Activated naive CD4-positive, alpha-beta T cell treated with anti-CD3 and anti-CD28 coated beads, Interleukin-2, amount 50 U/mL, for 72 hours (primary cell): ENCODE data around the gene LRRC3C. TPM values are rescaled to one million over a fixed set of nuclear protein-coding genes. Genes with fewer than 3 reads are reported as not detected.
"Not testable (repeated sequence)": the region's sequence is repeated elsewhere in the genome, so short reads cannot be mapped to it uniquely, and the experiment has no call there.

Experiments used
- ATAC-seq, 2 donors: fragments of 150-1000 bp; cut with Tn5 transposase; 2 replicates each; pipeline ENCODE4 v1.10.0; 2021; ENCODE audit warnings: mild to moderate bottlenecking in 2 of 2, moderate library complexity in 2 of 2
- DNase-seq, 2 donors: peaks; one replicate each; pipeline ENCODE4 v3.0.0; 2021 to 2022; ENCODE audit warnings: low spot score in 2 of 2
- H3K27ac Mint-ChIP-seq, 2 donors: one replicate each; pipeline ENCODE4 v1.8.0; 2022; ENCODE audit warnings: mild to moderate bottlenecking in 2 of 2, mixed read lengths in 2 of 2
- H3K36me3 Mint-ChIP-seq, 2 donors: one replicate each; pipeline ENCODE4 v1.8.0; 2022; ENCODE audit warnings: mixed read lengths in 2 of 2
- H3K9me3 Mint-ChIP-seq, 2 donors: one replicate each; pipeline ENCODE4 v1.8.0; 2022; ENCODE audit warnings: mixed read lengths in 2 of 2
- total RNA-seq, 2 donors: library from RNA; stranded (reverse); gene quantifications; one replicate each; pipeline ENCODE4 v1.2.3, GENCODE V29; 2022

The LRRC3C gene
- total RNA-seq, 2 donors from 2014 or later = not detected

- no peak for ATAC-seq
- Mint-ChIP-seq H3K9me3 (no peaks in the 10 kb centered on the region), H3K36me3 (no peaks in the 10 kb centered on the region), H3K27ac (no peak overlapping the region)
- no peak for DNase-seq
These were observed 6.8 kb downstream of the LRRC3C start for GRCh38 chr17:39934324-39934723.

- Mint-ChIP-seq H3K36me3 (no peaks in the 10 kb centered on the region), H3K9me3 (no peaks in the 10 kb centered on the region), H3K27ac (no peak overlapping the region)
- no peak for ATAC-seq
- DNase-seq = no peak
These were observed 8.4 kb downstream of the LRRC3C start for GRCh38 chr17:39935909-39936308.

GRCh38 chr17:39937447-39937846 is 9.9 kb downstream of the LRRC3C start:
- DNase-seq (no peak), ATAC-seq (no peak)
- H3K36me3 Mint-ChIP-seq = no peaks in the 10 kb centered on the region
- H3K27ac Mint-ChIP-seq = no peak overlapping the region
- no peaks in the 10 kb centered on the region for H3K9me3 Mint-ChIP-seq

- no peaks in the 10 kb centered on the region for H3K36me3 Mint-ChIP-seq
- DNase-seq (no peak), ATAC-seq (no peak)
- H3K9me3 Mint-ChIP-seq = no peaks in the 10 kb centered on the region
- no peak overlapping the region for H3K27ac Mint-ChIP-seq
These were observed 10.8 kb downstream of the LRRC3C start for GRCh38 chr17:39938140-39938869.

GRCh38 chr17:39939106-39939505 is 11.6 kb downstream of the LRRC3C start:
- ATAC-seq = no peak
- H3K36me3 Mint-ChIP-seq = no peaks in the 10 kb centered on the region
- H3K27ac Mint-ChIP-seq = peak overlapping the region in 1 of 2 donors; percentile 76
- DNase-seq = no peak
- H3K9me3 Mint-ChIP-seq = no peaks in the 10 kb centered on the region

- ATAC-seq = peak; percentile 96 to 100
- DNase-seq = peak in 1 of 2 donors; percentile 31
- Mint-ChIP-seq H3K9me3 (no peaks in the 10 kb centered on the region), H3K36me3 (no peaks in the 10 kb centered on the region), H3K27ac (peak overlapping the region; percentile 60 to 76)
These were observed 12.3 kb downstream of the LRRC3C start for GRCh38 chr17:39939588-39940419.

GRCh38 chr17:39943702-39944392 is 16.3 kb downstream of the LRRC3C start:
- DNase-seq = no peak
- no peak for ATAC-seq
- Mint-ChIP-seq H3K27ac (no peak overlapping the region), H3K9me3 (no peaks in the 10 kb centered on the region), H3K36me3 (no peaks in the 10 kb centered on the region)

- Mint-ChIP-seq H3K36me3 (no peaks in the 10 kb centered on the region), H3K27ac (no peak overlapping the region), H3K9me3 (no peaks in the 10 kb centered on the region)
- ATAC-seq (no peak), DNase-seq (no peak)
These were observed 16.8 kb downstream of the LRRC3C start for GRCh38 chr17:39944393-39944711.

- ATAC-seq = no peak
- Mint-ChIP-seq H3K36me3 (no peaks in the 10 kb centered on the region), H3K27ac (peak overlapping the region in 1 of 2 donors; percentile 31), H3K9me3 (no peaks in the 10 kb centered on the region)
- DNase-seq = no peak
These were observed 19.2 kb downstream of the LRRC3C start for GRCh38 chr17:39946551-39947330.

GRCh38 chr17:39948489-39948828 is 20.9 kb downstream of the LRRC3C start:
- not testable (repeated sequence) for H3K27ac Mint-ChIP-seq, DNase-seq, H3K36me3 Mint-ChIP-seq, ATAC-seq, H3K9me3 Mint-ChIP-seq

GRCh38 chr17:39949028-39949427 is 21.5 kb downstream of the LRRC3C start:
- Mint-ChIP-seq H3K27ac (no peak overlapping the region), H3K36me3 (no peaks in the 10 kb centered on the region), H3K9me3 (no peaks in the 10 kb centered on the region)
- no peak for DNase-seq
- no peak for ATAC-seq

- Mint-ChIP-seq H3K27ac (no peak overlapping the region), H3K36me3 (no peaks in the 10 kb centered on the region), H3K9me3 (no peaks in the 10 kb centered on the region)
- ATAC-seq (no peak), DNase-seq (no peak)
These were observed 23.4 kb downstream of the LRRC3C start for GRCh38 chr17:39950871-39951348.

- no peaks in the 10 kb centered on the region for H3K36me3 Mint-ChIP-seq
- H3K9me3 Mint-ChIP-seq = no peaks in the 10 kb centered on the region
- ATAC-seq (no peak), DNase-seq (peak in 1 of 2 donors; percentile 59)
- no peak overlapping the region for H3K27ac Mint-ChIP-seq
These were observed 24.6 kb downstream of the LRRC3C start for GRCh38 chr17:39951924-39952679.

- Mint-ChIP-seq H3K9me3 (no peaks in the 10 kb centered on the region), H3K27ac (peak overlapping the region; percentile 63 to 84), H3K36me3 (no peaks in the 10 kb centered on the region)
- ATAC-seq = peak; percentile 87
- DNase-seq = peak; percentile 83 to 88
These were observed 25.3 kb downstream of the LRRC3C start for GRCh38 chr17:39952680-39953470.

- Mint-ChIP-seq H3K36me3 (no peaks in the 10 kb centered on the region), H3K27ac (peak overlapping the region; percentile 63 to 84), H3K9me3 (no peaks in the 10 kb centered on the region)
- DNase-seq = no peak
- no peak for ATAC-seq
These were observed 25.9 kb downstream of the LRRC3C start for GRCh38 chr17:39953471-39953888.
